Psoas muscle (tissue), 8 donors: Measurements from ENCODE around the gene CYP26C1. TPM values are rescaled to one million over a fixed set of nuclear protein-coding genes. Genes with fewer than 3 reads are reported as not detected.

ENCODE experiments used
- ATAC-seq, 4 donors: fragments of 200-7000 bp; cut with Tn5 transposase; one replicate each; pipeline ENCODE4 v1.9.1; 2020; ENCODE audit warnings: moderate library complexity in 3 of 4, mild to moderate bottlenecking in 2 of 4
- DNase-seq, 2 donors: peaks; one replicate each; pipeline ENCODE4 v3.0.0-alpha.2; 2020
- H3K27ac ChIP-seq: fragments of 200-600 bp; one replicate; pipeline ENCODE4 v1.8.0; 2022
- H3K27me3 ChIP-seq, 3 donors: fragments of 200-600 bp in 1 of 3; one replicate each; pipeline versions ENCODE4 v1.6.1 to v1.8.0; 2013 to 2022; ENCODE audit warnings: low read length in 2 of 3, mild to moderate bottlenecking in 2 of 3, moderate library complexity in 1 of 3; ENCODE audit not compliant: insufficient read depth in 3 of 3
- H3K36me3 ChIP-seq, 2 donors: fragments of 200-600 bp in 1 of 2; one replicate each; pipeline versions ENCODE4 v1.6.1 to v1.8.0; 2013 to 2022; ENCODE audit warnings: low read depth in 1 of 2, mild to moderate bottlenecking in 1 of 2, moderate library complexity in 1 of 2; ENCODE audit not compliant: insufficient read depth in 1 of 2
- H3K4me1 ChIP-seq: fragments of 200-600 bp; one replicate; pipeline ENCODE4 v1.8.0; 2022
- H3K4me3 ChIP-seq: fragments of 200-600 bp; one replicate; pipeline ENCODE4 v1.8.0; 2022; ENCODE audit warnings: mild to moderate bottlenecking
- H3K9me3 ChIP-seq: fragments of 200-600 bp; one replicate; pipeline ENCODE4 v1.8.0; 2022
- CTCF ChIP-seq: fragments of 200-600 bp; IDR thresholded peaks from one replicate; pipeline ENCODE4 v1.8.0; 2022; ENCODE audit warnings: antibody characterized with exemption
- WGBS, 3 donors: extraction: QIAGEN DNeasy Blood & Tissue Kit; methylation state at CpG; one replicate each; pipeline versions ENCODE4 v1.1.6 to v1.1.7; 2013; 5-methylcytosine and 5-hydroxymethylcytosine counted together
- intact Hi-C, 2 donors: fragments of 100-400 bp; cut with DNase I; formaldehyde crosslinking; loops; one replicate each; pipeline versions ENCODE4 v1.11.0 to v1.14.2; 2022
- polyA plus RNA-seq, 3 donors: library from polyadenylated mRNA; stranded (reverse); fragments of 200-250 nt; gene quantifications; one replicate each; pipeline ENCODE4 v1.2.3, GENCODE V29; 2013
- total RNA-seq, 4 donors: library from RNA; stranded (reverse); fragmentation: NEBNext Ultra II Directional in 2 of 4; extraction: Animal tissue kit (Norgen Biotek cat#: 25700) in 2 of 4; gene quantifications; one replicate each; pipeline versions ENCODE4 v1.2.1 to v1.2.4, GENCODE V29; 2021 to 2023
- donor health status: healthy with polysubstance abuse.
- donor health status: DM: no; HTN: no; CAD: no; lungs with moderate emphysema.
- donor health status: Bipolar disorder and iron deficiency.
- donor health status: healthy.
- donor health status: DM: yes; HTN: yes; CAD: no.
- donor health status: DM: no; HTN: no; CAD: no.
- donor health status: DM: no; HTN: no; CAD: no.
- donor health status: DM: yes; HTN: yes; CAD: no.

Gene CYP26C1
- total and polyA plus RNA-seq, 7 donors: 0.01 to 0.06 (median 0.03) TPM; not detected in 4

GRCh38 chr10:93081318-93081717 lies 20.7 kb downstream of the CYP26C1 start:
- DNase-seq (no peak), ATAC-seq (no peak)
- intact Hi-C loops: loop anchor here (2.0 to 10.0 kb wide), 3 partner anchors 263 to 423 kb away; no protein-coding TSS in a partner anchor
- Histone ChIP-seq H3K27ac (no peak overlapping the region), H3K9me3 (no peaks in the 10 kb centered on the region), H3K36me3 (no peaks in the 10 kb centered on the region), H3K27me3 (peaks cover 0 to 50% (median 4%) of the 10 kb centered on the region in 3 donors), H3K4me3 (no peak overlapping the region), H3K4me1 (no peaks in the 10 kb centered on the region)
- TF ChIP-seq CTCF: no peak
- 40 to 46% (median 45%) methylated on average over 3 of the region's 3 CpGs for WGBS, 3 donors

- 38 to 46% (median 41%) methylated on average over 10 of the region's 10 CpGs for WGBS, 3 donors
- H3K4me1 ChIP-seq: no peaks in the 10 kb centered on the region
- no peaks in the 10 kb centered on the region for H3K36me3 ChIP-seq
- no peak for TF ChIP-seq CTCF
- intact Hi-C loops: loop anchor here (2.0 to 10.0 kb wide), 3 partner anchors 263 to 423 kb away; no protein-coding TSS in a partner anchor
- no peak overlapping the region for H3K4me3 ChIP-seq
- H3K27me3 ChIP-seq: peaks cover 0 to 47% (median 4%) of the 10 kb centered on the region in 3 donors
- DNase-seq (no peak), ATAC-seq (no peak)
- H3K9me3 ChIP-seq: no peaks in the 10 kb centered on the region
- no peak overlapping the region for H3K27ac ChIP-seq
Measured at GRCh38 chr10:93081834-93082233, 21.2 kb downstream of the CYP26C1 start.

- intact Hi-C loops: loop anchor here (10.0 kb wide), 2 partner anchors 261 to 421 kb away; no protein-coding TSS in a partner anchor
- H3K4me3 ChIP-seq: no peak overlapping the region
- H3K36me3 ChIP-seq: no peaks in the 10 kb centered on the region
- H3K27me3 ChIP-seq: peaks cover 0 to 28% (median 4%) of the 10 kb centered on the region in 3 donors
- no peaks in the 10 kb centered on the region for H3K4me1 ChIP-seq
- no peak for TF ChIP-seq CTCF
- no peaks in the 10 kb centered on the region for H3K9me3 ChIP-seq
- DNase-seq (no peak), ATAC-seq (no peak)
- WGBS, 3 donors: 81 to 92% (median 86%) methylated on average over 7 of the region's 7 CpGs
- H3K27ac ChIP-seq: no peak overlapping the region
Measured at GRCh38 chr10:93083743-93084539, 23.3 kb downstream of the CYP26C1 start.

- ATAC-seq (no peak), DNase-seq (no peak)
- intact Hi-C loops: loop anchor here (10.0 kb wide), 2 partner anchors 259 to 419 kb away; no protein-coding TSS in a partner anchor
Measured at GRCh38 chr10:93085272-93085859, 24.8 kb downstream of the CYP26C1 start.

More at GRCh38 chr10:93085272-93085859, 24.8 kb downstream of the CYP26C1 start:
- WGBS, 3 donors: 61 to 70% (median 67%) methylated on average over 4 of the region's 4 CpGs
- Histone ChIP-seq H3K27me3 (peaks cover 0 to 14% (median 3%) of the 10 kb centered on the region in 3 donors), H3K9me3 (no peaks in the 10 kb centered on the region), H3K27ac (no peak overlapping the region), H3K4me3 (no peak overlapping the region), H3K4me1 (no peaks in the 10 kb centered on the region), H3K36me3 (no peaks in the 10 kb centered on the region)
- no peak for TF ChIP-seq CTCF
